ENCODE data around the gene IVNS1ABP. TPM values are rescaled to one million over a fixed set of nuclear protein-coding genes. Genes with fewer than 3 reads are reported as not detected.

The IVNS1ABP gene
- total and polyA plus RNA-seq, 8 donors, result 19.3 to 297 (median 54.1) TPM

DNA sequence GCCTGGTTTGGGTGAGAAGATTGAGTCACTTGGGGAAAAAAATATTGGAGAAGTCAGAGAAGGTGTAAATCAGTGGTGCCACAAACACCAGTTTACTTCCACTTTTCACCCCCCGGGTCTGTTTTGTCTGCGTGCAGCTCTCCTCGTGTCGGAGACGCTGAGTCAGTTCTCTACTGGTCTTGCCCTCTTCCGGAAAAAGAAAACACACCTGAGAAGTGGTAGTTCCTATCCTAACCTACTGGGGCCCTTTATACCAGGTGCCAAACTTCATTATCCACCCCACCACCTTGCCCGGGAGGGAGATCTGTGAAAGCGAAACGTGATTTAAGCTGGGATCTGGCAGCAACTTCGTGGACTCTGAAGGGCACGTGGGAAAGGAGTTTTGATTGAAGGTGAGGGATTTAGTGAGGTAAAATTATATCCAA lies 855 bp upstream of the IVNS1ABP start:
- peak; percentile 55 to 82 for DNase-seq
- H3K4me1 ChIP-seq, result peaks cover 17 to 49% (median 33%) of the 10 kb centered on the region in 4 donors
- 8 to 21% (median 16%) methylated on average over 11 of the region's 11 CpGs for WGBS, 5 donors
- intact Hi-C loops (cut with DNase I; ENCODE audit: low total_unique reads), result no loop called here
- no peaks in the 10 kb centered on the region for H3K36me3 ChIP-seq
- peak overlapping the region; percentile 97 to 99 (median 98) for H3K27ac ChIP-seq
- TF ChIP-seq, protein P1, sequence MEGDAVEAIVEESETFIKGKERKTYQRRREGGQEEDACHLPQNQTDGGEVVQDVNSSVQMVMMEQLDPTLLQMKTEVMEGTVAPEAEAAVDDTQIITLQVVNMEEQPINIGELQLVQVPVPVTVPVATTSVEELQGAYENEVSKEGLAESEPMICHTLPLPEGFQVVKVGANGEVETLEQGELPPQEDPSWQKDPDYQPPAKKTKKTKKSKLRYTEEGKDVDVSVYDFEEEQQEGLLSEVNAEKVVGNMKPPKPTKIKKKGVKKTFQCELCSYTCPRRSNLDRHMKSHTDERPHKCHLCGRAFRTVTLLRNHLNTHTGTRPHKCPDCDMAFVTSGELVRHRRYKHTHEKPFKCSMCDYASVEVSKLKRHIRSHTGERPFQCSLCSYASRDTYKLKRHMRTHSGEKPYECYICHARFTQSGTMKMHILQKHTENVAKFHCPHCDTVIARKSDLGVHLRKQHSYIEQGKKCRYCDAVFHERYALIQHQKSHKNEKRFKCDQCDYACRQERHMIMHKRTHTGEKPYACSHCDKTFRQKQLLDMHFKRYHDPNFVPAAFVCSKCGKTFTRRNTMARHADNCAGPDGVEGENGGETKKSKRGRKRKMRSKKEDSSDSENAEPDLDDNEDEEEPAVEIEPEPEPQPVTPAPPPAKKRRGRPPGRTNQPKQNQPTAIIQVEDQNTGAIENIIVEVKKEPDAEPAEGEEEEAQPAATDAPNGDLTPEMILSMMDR (IDR thresholded peaks at IDR 0.05), result no peak
- no peak for TF ChIP-seq EP300 (IDR thresholded peaks at IDR 0.05)
- no peak for TF ChIP-seq POLR2AphosphoS5 (IDR thresholded peaks at IDR 0.05)
- TF ChIP-seq POLR2A (IDR thresholded peaks at IDR 0.05), result no peak
- H3K4me3 ChIP-seq, result peak overlapping the region; percentile 77 to 95 (median 84)
- H3K27me3 ChIP-seq, result no peaks in the 10 kb centered on the region
- no peaks in the 10 kb centered on the region for H3K9me3 ChIP-seq

DNA sequence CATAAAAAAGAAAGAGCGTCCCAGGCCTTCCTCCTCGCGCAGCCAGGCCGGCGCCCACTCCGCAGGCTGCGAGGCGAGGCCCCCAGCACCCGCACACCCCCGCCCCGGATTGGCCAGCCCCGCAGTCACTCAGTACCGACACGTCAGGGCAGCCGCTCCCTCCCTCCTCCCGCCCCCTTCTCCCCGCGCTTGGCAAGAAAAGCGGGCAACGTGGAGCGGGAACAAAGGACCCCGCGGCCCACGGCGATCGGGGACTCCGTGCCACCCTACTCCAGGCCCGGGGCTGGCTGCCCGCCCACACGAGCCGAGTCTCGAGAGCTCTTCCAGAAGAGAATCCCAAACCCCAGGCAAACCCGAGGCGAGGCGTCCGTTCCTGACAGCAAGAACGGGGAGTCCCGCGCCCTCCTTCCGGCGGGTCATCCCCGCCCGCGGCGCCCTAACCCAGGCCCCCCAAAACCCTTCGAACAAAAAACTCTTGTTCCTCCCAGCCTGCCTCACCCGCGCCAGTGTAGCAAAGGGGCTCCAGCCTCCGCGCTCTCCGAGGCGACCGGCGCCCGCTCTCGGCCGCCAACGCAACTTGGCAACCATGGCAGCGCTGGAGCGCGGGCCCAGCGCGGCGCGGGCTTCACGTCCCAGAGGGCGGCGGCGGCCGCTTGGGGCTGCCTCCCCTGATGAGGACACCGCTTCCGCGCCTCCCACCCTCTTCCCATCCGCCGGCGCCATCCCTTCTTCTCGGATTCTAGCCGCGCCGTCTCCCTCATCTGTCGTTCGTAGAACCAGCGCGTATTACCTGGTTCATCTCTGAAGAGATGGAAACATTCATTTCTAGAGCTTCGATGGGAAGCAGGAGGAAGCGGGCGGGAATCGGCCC lies 645 bp downstream of the IVNS1ABP start:
- Histone ChIP-seq H3K4me3 (peak overlapping the region; percentile 77 to 95 (median 84)), H3K9me3 (no peaks in the 10 kb centered on the region), H3K36me3 (no peaks in the 10 kb centered on the region), H3K27ac (peak overlapping the region; percentile 97 to 99 (median 98)), H3K4me1 (peaks cover 23 to 64% (median 46%) of the 10 kb centered on the region in 4 donors), H3K27me3 (no peaks in the 10 kb centered on the region)
- 0 to 1% (median 0%) methylated on average over 43 to 88 of the region's 88 CpGs for WGBS, 5 donors
- TF ChIP-seq EP300 (IDR thresholded peaks at IDR 0.05) (no peak), POLR2AphosphoS5 (IDR thresholded peaks at IDR 0.05) (peak; percentile 48 to 82 (median 73)), POLR2A (IDR thresholded peaks at IDR 0.05) (peak in 1 of 4 donors; percentile 52)
- TF ChIP-seq, protein P1 (IDR thresholded peaks at IDR 0.05), result no peak
- intact Hi-C loops (cut with DNase I; ENCODE audit: low total_unique reads), result no loop called here
- peak; percentile 94 to 97 for DNase-seq

DNA sequence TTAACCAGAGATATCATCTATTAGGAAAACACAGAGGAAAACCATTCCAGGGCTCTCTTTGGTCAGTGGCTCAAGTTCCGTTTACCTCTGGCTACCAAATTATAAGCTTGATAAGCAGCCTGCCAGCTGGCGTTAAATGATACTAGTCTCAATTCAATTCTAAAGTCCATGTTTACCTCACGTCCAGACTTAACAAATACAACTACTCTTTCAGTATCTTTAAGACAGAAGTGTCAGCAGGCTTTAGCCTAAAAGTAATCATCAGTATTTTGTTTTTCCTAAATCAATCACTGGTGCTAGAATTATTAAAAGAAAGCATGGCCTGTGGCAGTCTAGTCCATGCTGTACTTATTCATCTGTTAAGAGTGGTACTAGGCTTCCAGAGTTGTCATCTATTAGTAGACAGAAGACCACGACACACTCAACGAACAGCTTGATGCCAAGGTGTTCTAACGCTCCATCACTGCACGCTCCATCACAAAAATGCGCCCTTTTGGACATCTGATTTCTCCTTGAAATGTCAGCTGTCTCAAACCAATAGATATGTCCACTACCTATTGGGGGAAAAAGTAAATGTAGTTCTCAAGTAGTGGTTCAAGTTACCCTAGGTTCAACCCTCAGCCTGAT lies 1.5 kb downstream of the IVNS1ABP start:
- peak; percentile 63 to 78 for DNase-seq
- no peaks in the 10 kb centered on the region for H3K27me3 ChIP-seq
- H3K9me3 ChIP-seq, result no peaks in the 10 kb centered on the region
- H3K27ac ChIP-seq, result peak overlapping the region; percentile 97 to 99 (median 98)
- peaks cover under 1 to 6% (median 5%) of the 10 kb centered on the region in 4 donors for H3K36me3 ChIP-seq
- peaks cover 23 to 71% (median 51%) of the 10 kb centered on the region in 4 donors for H3K4me1 ChIP-seq
- 2 to 7% (median 6%) methylated on average over 8 of the region's 8 CpGs for WGBS, 5 donors
- peak overlapping the region; percentile 77 to 95 (median 84) for H3K4me3 ChIP-seq
- intact Hi-C loops (cut with DNase I; ENCODE audit: low total_unique reads), result no loop called here
- TF ChIP-seq POLR2AphosphoS5 (IDR thresholded peaks at IDR 0.05) (peak in 2 of 3 donors; percentile 32 to 45), POLR2A (IDR thresholded peaks at IDR 0.05) (no peak), EP300 (IDR thresholded peaks at IDR 0.05) (no peak)
- TF ChIP-seq, protein P1 (IDR thresholded peaks at IDR 0.05), result no peak

DNA sequence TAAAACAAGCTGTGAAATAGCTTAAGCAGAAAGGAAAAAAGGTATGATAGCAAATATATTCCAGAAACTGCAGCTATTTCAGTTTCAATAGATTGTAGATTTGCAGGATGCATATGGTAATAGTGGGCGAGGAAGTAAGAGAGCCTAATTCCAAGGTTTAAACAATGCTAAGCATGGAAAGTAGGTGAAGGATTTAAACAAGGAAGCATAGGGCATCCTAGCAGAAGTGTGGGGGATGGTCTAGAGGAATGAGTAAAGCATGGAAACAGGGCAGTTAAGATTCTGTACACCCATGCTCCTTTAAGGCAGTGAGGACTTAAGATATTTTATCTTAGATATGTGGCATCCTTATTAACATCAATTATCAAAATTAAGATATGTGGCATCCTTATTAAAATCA lies 2.6 kb downstream of the IVNS1ABP start:
- WGBS, 5 donors, result 15 to 32% (median 26%) methylated on average over 1 of the region's 1 CpG
- peaks cover 23 to 83% (median 55%) of the 10 kb centered on the region in 4 donors for H3K4me1 ChIP-seq
- H3K9me3 ChIP-seq, result no peaks in the 10 kb centered on the region
- H3K36me3 ChIP-seq, result peaks cover 12 to 17% (median 16%) of the 10 kb centered on the region in 4 donors
- H3K4me3 ChIP-seq, result peak overlapping the region; percentile 77 to 95 (median 84)
- H3K27ac ChIP-seq, result peak overlapping the region in 4 of 5 donors; percentile 13 to 99 (median 98)
- no peaks in the 10 kb centered on the region for H3K27me3 ChIP-seq
- intact Hi-C loops (cut with DNase I; ENCODE audit: low total_unique reads), result no loop called here
- no peak for TF ChIP-seq POLR2A (IDR thresholded peaks at IDR 0.05)
- TF ChIP-seq POLR2AphosphoS5 (IDR thresholded peaks at IDR 0.05), result peak in 1 of 3 donors; percentile 13
- peak in 1 of 2 donors; percentile 44 for DNase-seq

Data from stomach (tissue), 9 donors.